HG03175 (cell line): ENCODE data around the gene RNF150.
"Not testable (repeated sequence)": the region's sequence is repeated elsewhere in the genome, so short reads cannot be mapped to it uniquely, and the experiment has no call there.

Source experiments
- ATAC-seq: cut with Tn5 transposase; IDR thresholded peaks from one replicate; pipeline ENCODE4 v1.9.1; 2021; ENCODE audit warnings: mild to moderate bottlenecking, moderate library complexity; ENCODE audit not compliant: unreplicated experiment

The RNF150 gene

GRCh38 chr4:140839406-140839805 lies 293.9 kb downstream of the RNF150 start:
- no peak for ATAC-seq

- ATAC-seq: no peak
These were observed 295.5 kb downstream of the RNF150 start for GRCh38 chr4:140837736-140838135.

GRCh38 chr4:140834839-140835495 lies 298.3 kb downstream of the RNF150 start:
- ATAC-seq: no peak

- no peak for ATAC-seq
These were observed 300.0 kb downstream of the RNF150 start for GRCh38 chr4:140833280-140833679.

GRCh38 chr4:140829825-140830224 lies 303.4 kb downstream of the RNF150 start:
- ATAC-seq: peak; percentile 86

- ATAC-seq: no peak
These were observed 306.6 kb downstream of the RNF150 start for GRCh38 chr4:140826701-140827027.

GRCh38 chr4:140820520-140820919 lies 312.7 kb downstream of the RNF150 start:
- not testable (repeated sequence) for ATAC-seq

GRCh38 chr4:140819610-140820009 lies 313.7 kb downstream of the RNF150 start:
- ATAC-seq: no peak

GRCh38 chr4:140818433-140818832 lies 314.8 kb downstream of the RNF150 start:
- ATAC-seq: no peak

- no peak for ATAC-seq
These were observed 316.3 kb downstream of the RNF150 start for GRCh38 chr4:140816806-140817510.

GRCh38 chr4:140813804-140814203 lies 319.5 kb downstream of the RNF150 start:
- no peak for ATAC-seq

- no peak for ATAC-seq
These were observed 320.4 kb downstream of the RNF150 start for GRCh38 chr4:140812916-140813315.

- no peak for ATAC-seq
These were observed 321.8 kb downstream of the RNF150 start for GRCh38 chr4:140811429-140811828.

GRCh38 chr4:140810591-140811169 lies 322.6 kb downstream of the RNF150 start:
- ATAC-seq: not testable (repeated sequence)
